GM19395 (cell line): ENCODE results near the gene IGFL1.
"Not testable (repeated sequence)": the region's sequence is repeated elsewhere in the genome, so short reads cannot be mapped to it uniquely, and the experiment has no call there.

Experiments used
- ATAC-seq: cut with Tn5 transposase; IDR thresholded peaks from one replicate; pipeline ENCODE4 v1.9.1; 2021; ENCODE audit warnings: mild to moderate bottlenecking, moderate library complexity; ENCODE audit not compliant: unreplicated experiment

The IGFL1 gene

DNA sequence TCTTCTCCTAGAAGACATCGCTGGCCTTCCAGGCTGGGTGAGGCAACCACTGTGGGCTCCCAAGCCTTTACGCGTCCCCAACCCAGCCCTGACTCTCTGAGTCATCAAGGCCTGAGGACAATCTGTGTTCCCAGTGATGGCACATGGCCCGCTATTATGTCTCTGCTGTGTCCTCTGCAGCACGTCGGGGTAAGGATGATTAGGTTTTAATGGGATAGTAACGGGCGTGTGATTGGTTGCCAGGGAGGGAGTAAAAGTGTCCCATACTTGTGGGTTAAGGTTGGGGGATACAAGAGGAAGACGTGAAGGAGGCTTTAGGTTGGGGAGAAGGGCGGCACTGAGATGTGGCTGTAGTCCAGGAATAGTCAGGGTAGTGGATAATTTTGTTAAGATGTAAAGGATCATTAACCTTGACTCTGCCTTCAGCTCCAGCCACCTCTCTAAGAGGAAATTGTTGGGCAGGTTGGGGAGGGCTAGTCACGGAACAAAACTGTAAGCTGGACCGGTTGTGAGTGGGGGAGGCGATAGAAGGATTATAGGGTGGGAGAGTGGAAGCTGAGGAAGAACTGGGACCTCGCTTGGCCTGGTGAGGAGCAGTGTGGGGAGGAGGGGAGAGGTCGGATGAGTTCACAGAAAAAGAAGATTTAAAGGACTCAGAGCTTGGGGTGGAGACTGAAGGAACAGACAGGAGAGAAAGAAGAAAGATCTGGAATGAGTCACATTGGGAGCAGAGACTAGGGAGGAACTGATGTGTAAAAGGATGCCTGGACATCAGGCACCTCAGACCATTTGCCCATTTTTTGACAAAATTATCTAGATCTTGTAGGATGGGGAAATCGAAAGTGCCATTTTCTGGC lies 27.9 kb upstream of the IGFL1 start:
- ATAC-seq, result no peak

DNA sequence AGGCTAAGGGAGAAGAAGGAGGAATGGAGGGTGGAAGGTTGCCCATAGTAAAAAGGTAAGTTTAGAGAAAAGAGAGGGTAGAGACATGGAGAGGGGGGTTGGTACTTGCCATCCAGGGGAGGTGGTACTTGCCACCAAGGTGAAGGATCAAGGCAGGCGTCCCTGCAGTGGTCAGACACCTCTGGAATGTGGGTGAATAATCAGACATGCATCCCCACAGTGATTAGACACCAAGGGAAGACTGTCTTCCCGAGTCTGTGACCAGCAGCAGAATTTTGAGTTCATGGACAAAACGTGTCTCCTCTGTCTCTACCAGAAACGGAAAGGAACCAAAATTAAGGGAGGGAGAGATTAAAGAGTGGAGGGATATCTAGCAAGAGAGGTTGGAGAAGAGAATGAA lies 27.1 kb upstream of the IGFL1 start:
- no peak for ATAC-seq

DNA sequence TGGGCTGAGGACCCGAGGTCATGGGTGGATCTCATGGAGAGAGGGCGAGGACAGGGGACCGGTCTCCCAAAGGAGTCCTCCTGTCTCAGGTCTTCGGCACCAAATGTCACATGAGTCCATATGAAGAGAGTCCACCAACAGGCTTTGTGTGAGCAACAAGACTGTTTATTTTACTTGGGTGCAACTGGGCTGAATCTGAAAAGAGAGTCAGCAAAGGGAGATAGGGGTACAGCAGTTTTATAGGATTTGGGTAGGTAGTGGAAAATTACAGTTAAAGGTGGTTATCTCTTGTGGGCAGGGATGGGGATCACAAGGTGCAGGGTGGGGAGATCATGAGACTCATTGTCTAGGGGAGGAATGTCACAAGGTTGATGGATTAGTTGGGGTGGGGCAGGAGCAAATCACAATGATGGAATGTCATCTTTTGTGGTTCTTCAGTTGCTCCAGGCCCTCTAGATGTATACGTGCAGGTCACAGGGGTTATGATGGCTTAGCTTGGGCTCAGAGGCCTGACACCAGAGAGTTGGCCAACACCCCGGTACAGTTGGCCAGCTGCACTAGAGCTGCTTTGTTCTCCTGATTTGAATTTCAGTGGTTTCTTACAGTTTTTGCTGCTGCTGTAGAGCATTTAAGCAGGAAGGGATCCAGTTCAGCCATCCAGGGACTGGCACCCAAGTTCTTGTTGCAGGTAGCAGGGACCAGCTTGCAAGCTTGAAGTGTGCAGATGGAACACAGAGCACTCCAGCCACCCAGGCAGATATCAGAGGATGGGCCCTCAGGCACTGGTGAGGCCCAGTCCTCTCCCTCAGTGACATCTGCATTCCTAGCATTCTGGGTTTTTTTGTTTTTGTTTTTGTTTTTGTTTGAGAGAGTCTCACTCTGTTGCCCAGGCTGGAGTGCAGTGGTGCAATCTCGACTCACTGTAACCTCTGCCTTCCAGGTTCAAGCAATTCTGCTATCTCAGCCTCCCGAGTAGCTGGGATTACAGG lies 26.4 kb upstream of the IGFL1 start:
- ATAC-seq, result no peak

DNA sequence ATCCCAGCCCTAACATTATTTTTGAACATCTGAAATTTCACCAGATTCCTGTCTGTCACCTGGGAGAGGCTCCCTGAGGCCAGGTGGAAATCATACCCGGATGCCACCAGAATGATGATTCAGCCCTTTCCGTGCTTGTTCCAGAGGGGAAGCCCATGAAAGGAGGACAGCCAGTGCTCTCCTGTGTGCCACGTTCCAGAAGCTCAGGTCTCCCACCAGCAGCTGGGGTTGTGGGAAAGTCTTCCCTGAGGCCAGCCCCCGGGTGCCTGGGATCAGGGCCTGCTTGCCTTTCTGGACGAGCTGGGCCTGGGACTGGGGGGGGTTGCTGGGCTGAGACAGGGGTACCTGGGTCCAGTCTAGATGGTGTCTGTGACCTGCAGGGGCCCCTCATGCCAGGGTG lies 25.5 kb upstream of the IGFL1 start:
- no peak for ATAC-seq

DNA sequence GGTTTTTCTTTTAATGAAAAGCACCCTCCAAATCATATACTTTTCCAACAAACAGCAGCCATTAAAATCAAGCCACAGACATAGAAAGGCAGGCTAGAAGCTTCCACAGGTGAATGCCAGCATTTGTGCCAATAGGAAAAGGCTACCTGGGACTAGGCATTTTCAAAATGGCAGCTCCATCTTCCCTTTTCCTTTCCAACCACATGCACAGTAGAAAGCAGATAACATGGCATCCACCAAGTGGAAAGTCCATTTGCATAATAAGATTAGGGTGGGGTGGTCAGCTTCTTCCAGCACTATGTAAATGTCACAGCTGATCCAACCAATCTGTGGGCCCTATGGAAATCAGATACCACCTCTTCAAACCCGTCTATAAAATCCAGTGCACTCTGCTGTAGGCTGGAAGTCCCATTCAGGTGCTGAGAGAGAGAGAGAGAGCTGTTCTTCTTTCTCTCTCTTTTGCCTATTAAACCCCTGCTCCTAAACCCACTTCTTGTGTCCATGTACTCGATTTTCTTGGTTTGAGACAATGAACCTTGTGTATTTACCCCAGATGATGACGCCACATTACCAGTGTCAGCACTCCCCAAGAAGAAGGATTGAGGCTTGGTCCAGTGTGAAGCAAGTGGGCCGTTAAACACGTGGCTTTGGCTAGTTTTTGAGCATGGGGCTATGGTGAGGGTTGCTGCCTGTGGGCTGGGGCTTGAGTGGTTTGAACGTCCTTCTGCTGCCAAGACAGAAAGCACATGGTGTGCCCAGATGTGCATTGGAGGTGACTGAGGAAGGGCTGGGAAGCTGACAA lies 24.2 kb upstream of the IGFL1 start:
- no peak for ATAC-seq

DNA sequence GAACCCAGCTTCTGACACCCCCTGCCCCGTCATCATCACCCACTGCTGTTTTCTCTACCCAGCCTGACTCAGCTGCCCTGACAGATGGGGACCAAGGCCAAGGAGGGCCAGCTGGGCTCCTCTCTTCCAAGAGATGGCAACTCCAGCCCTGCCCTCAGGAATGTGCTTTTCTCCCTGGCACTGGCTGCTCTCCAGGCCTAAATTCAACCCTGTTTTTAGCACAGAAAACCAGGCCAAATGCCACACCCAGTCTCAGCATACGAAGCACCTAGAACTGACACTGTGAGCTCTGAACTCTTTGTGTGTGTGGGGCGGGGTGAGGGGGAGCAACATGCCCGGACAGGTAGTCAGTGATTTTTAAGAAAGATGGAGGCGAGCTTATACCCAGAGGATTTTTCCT lies 23.4 kb upstream of the IGFL1 start:
- ATAC-seq, result no peak

DNA sequence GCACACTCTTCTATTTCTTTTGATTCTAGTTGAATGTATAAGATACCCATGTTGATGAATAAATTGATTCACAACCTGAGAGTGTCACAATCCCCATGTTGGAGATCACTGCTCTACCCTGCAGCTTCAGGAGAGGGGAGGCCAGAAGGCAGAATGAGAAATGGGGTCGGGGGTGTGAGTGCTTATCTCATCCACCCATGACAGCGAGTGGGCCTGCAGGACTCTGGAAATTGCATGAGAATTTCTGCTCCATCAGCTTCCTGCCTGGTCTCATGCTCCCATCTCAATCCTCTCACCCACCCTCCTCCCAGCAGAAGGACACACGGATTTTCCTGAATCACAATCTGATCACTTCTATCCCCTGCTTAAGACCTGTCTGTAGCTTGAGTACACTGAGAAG lies 22.9 kb upstream of the IGFL1 start:
- no peak for ATAC-seq

DNA sequence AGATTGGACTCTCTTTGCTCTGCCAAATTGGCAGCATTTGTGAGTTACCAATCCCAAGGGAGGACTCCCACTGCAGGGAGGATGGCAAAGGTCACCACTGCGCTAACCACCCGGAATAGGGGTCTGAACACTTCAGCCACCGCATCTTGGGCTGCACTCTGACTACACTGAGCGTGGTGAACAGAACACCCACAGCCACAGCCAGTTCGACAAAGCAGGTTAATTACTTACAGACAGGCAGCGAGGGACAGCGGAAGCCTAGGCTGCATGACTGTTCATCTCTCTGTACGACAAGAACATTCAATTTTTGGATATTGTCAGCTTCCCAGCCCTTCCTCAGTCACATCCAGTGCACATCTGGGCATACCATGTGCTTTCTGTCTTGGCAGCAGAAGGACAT lies 21.7 kb upstream of the IGFL1 start:
- not testable (repeated sequence) for ATAC-seq

DNA sequence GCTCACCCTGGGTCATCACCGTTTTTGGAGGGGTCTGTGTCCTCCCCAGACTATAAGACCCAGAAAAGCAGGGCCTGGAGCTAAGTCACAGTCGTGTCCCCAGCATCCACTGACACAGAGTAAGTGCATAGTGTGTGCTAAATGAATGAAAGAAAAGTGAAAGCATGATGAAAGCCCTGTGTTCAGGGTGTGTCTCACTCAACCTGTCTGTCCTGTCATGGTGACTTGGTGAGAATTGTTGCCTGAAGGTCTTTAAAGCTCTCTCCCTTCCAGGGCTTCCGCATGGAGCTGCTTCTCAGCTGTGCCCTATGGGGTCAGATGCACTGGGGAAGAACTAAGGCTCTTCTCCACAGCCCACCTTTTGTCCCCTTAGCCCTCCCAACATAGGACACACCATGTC lies 20.5 kb upstream of the IGFL1 start:
- ATAC-seq, result no peak

DNA sequence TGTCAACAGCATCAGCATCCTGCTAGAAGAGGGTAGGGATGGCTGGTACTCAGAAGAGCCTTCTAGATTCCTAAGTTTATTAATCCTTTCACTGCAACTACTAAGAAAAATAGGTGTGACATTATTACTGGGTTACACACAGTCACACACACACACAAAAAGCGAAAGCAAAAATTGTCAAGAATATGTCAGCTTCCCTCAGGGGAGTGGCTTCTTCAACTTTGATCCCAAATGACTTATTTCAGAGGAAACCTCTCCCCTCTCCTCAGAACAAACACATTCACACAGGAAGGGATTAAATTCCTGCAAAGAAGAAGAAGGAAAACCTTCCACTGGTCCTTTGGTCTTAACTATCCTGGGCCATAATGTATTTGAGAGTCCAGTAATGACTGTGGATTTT lies 20.1 kb upstream of the IGFL1 start:
- ATAC-seq, result no peak

DNA sequence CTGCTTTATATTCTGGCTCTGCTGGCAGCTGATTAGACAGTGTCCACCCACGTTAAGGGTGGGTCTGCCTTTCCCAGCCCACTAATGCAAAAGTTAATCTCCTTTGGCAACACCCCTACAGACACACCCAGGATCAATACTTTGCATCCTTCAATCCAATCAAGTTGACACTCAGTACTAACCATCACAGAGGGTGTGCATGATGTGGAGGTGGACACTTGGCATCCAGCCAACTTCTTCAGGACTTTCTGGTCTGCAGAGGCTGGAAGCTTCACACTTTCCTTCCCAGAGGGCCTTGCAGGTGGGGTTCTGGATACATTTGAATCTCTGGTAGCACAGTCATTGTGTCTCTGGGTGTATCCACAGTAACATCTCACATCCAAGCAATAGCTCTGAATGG lies 18.9 kb upstream of the IGFL1 start:
- no peak for ATAC-seq

DNA sequence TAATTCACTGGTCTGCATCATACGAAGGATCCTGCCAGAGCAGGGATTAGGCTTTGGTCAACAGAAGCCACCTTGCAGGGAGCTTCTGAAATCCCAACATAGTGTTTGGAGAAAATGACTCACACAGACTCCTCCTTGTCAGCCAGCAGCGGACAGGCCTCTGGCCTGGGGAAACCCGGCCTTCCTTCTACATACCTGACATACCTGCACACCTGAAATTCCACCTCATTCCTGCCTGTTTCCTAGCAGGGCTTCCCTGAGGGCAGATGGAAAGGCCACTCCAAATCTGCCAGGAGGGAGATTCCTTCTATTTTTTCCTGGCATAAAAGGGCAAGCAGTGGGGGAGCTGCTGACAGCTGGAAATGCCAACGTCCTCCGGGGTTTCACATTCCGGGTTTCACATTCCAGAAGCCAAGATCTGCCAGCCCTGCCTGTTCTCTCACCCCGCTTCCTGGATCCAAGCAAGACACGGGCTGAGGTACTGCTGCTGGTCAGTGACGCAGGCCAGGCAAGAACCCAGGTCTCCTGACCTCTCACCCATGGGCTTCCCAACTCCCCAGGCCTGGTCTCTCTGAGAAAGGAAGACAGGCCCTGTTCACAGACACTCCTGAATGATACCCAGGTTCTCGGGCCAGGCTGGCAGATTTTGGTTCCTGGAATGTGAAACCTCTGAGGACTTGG lies 18.2 kb upstream of the IGFL1 start:
- ATAC-seq, result no peak

DNA sequence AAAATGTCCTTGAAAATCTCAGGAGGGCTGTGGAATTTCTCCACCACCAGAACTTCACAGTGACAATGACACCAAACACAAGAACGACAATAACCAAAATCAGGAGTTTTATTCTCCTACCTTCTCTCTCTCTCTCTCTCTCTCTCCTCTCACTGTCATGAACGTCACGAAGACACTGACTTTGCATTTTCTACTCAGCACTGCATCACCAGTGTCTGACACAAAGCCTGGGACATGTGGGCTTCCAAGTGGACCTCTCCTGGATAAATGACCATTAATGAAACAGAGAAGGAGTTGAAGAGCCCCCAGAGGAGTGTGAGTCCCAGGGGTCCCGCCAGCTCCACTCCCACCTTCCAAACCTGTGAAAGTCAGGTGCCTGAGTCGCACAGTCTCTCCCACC lies 16.9 kb upstream of the IGFL1 start:
- ATAC-seq, result not testable (repeated sequence)

DNA sequence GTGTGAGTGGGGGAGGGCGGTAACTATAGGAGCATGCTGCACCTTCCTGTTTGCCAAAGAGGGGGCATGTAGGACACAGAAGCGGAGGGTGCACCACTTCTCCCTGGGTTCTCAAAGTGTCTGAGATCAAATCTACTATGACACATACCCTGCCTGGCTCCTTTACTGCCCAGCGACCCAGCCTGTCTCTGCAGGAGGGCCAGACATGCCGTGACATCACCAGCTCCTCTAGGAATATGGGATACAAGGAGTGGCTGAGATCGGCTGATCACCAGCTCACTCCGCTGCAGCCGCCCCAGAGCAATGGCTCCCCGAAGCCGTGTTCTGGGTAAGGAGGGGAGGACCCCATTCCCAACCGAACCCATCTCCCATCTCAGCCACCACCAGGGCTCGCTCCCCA lies 16.4 kb upstream of the IGFL1 start:
- no peak for ATAC-seq

DNA sequence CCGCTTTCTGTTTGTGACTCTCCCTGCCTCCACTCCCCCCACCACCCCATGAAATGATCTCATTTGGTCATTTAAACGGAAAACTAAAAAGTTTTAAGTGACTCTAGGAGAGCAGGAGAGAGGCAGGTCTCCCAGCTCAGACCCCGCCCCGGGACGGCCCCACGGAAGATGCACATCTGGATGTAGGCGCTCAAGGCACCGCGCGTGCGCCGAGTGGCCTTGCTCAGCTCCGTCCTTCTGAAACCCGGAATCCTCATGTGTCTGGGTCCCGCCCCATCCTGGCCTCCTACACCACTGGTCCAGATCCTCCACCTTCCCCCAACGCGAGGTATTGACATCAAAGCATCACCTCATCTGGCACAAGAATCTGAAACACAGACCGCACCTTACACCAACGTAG lies 15.7 kb upstream of the IGFL1 start:
- no peak for ATAC-seq

DNA sequence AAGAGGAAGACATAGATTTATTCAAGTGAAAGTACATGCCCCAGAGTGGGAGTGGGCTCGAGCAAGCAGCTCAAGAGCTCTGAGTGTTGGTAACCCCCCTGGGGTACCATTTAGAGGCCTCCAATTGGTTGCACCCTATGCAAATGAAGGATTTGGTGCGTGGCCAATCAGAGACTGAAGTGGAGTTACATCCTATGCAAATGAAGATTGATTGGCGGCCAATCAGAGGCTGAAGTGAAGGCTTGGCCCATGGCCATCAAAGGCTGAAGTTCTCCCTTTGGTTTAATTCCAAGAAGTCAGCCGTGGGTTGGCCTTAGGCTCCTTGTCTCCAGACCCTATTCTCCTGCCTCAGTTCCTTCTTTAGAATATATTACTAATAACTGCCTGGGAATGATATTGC lies 12.9 kb upstream of the IGFL1 start:
- ATAC-seq, result no peak

DNA sequence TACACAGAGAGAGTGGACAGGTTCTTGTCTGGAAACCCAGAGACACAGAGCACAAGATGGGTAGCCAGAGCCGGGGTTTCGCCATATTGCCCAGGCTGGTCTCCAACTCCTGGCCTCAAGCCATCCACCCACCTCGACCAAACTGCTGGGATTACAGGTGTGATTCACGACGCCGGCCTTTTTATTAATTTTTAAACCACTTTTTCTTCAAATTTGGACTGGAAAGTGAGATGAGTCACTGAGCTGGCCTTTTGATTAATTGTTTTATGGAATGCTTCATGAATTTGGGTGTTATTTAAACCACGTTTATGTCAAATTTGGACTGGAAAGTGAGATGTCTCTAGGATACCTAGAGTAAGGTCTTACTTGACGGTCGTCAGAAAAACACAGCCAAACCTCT lies 12.1 kb upstream of the IGFL1 start:
- ATAC-seq, result no peak

DNA sequence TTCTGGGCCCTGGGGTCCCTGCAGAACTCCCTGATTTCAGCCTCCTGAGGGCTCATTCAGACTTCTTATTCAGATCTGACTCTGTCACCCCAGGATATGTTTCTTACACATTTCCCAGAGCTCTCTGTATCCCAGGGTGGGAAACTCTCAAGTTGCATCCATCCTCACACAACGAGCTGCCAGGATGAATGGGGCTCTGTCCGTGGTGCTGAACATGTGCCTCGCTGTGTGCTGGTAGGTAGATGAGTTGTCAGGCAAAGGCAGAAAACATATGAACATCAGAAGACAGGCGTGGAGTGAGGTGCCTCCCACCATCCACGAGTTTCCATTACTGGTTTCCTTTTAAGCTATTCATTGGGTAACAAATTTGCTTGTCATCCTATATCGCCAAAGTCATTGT lies 11.4 kb upstream of the IGFL1 start:
- no peak for ATAC-seq

DNA sequence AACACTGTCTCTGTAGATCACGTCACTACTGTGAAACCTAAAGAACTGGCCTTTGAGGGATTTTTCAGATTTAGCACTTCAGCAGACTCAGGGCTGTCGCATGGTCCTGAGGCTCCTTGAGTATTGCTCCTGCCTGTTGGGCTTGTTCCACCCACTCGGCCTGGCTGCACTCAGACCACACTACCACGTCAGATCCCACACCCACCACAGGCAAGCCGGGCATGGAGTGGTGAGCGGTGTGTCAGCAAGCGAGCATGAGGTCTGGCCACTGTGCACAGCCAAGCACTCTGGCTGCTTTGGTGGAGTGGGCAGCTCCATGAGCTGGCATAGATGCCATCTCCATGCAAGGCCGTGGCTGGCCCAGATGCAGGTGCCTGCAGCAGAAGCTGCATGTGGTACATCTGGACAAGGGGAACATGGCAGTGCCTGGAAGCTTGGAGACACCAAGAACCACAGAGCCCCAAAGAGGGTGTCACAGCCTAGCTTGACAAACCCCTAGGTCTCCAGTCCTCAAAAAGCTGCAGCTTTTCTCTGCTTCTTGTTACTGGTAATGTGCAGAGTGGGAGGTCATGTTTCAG lies 9.4 kb upstream of the IGFL1 start:
- ATAC-seq, result no peak

DNA sequence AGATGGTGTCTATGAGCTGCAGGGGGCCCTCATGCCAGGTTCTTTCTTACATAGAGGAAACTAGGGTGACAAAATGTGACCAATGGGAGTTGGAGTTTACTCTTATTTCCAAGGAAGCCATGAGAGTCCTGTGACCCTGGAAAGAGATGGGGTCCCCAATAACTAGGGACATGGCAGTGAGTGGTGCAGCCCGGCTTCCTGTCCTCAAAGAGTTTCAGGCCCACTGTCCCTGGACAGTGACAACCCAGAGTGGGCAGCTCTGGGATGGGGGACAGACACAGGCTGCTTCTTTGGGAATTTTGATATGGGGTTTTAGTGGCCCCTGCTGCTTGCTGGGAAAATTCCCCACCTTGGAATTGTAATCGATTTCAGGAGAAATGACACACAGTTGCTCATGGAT lies 8.4 kb upstream of the IGFL1 start:
- ATAC-seq, result no peak
